GM12891 (cell line): Measurements from ENCODE around the gene TRIM33.
"Not testable (repeated sequence)": the region's sequence is repeated elsewhere in the genome, so short reads cannot be mapped to it uniquely, and the experiment has no call there.

ENCODE experiments used
- DNase-seq: peaks from one replicate; pipeline ENCODE4 v3.0.0; 2011; ENCODE audit warnings: low spot score; ENCODE audit not compliant: insufficient read length
- FAIRE-seq: peaks from 2 replicates; lab custom pipeline; 2011; peaks lifted over from hg19 to GRCh38; lab: Jason Lieb, UNC
- PAX5 ChIP-seq: IDR thresholded peaks from 2 replicates; pipeline ENCODE4 v1.6.1; 2011; ENCODE audit warnings: low read length, moderate library complexity, mild to moderate bottlenecking; ENCODE audit not compliant: insufficient read depth, severe bottlenecking
- POLR2A ChIP-seq: IDR thresholded peaks from 2 replicates; pipeline ENCODE4 v1.6.1; 2011; ENCODE audit warnings: low read depth, low read length, control low read depth
- POLR2AphosphoS5 ChIP-seq: IDR thresholded peaks from 2 replicates; pipeline ENCODE4 v1.6.1; 2011; ENCODE audit warnings: low read depth, low read length, control low read depth
- POU2F2 ChIP-seq: IDR thresholded peaks from 2 replicates; pipeline ENCODE4 v1.6.1; 2011; ENCODE audit warnings: low read depth, mild to moderate bottlenecking, control low read depth, low read length, moderate library complexity
- SPI1 ChIP-seq: IDR thresholded peaks from 2 replicates; pipeline ENCODE4 v1.6.1; 2011; ENCODE audit warnings: low read depth, low read length, control low read depth
- TAF1 ChIP-seq: IDR thresholded peaks from 2 replicates; pipeline ENCODE4 v1.6.1; 2011; ENCODE audit warnings: low read depth, low read length, control low read depth

TRIM33 gene

DNA sequence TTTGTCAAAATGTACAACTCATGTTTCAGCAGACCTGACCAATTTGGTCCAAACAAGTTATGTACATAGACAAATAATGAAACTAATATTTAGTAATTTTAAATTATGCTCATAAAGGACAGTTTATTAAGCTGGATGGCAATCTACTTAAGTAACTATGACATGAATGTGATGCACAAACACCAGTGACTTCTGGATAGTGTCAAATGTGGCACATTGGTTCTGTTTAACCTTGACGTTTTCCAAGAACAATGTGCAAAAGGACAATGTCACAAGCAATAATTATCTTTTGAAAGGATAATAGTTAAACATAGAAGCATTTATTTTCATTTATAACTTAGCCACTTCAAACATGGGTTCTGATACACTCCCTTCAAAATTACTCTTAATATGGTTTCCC is 80.0 kb downstream of the TRIM33 start:
- no peak for TF ChIP-seq POU2F2
- TF ChIP-seq SPI1, result no peak
- no peak for TF ChIP-seq TAF1
- TF ChIP-seq PAX5, result no peak
- no peak for TF ChIP-seq POLR2AphosphoS5
- no peak for TF ChIP-seq POLR2A
- no peak for DNase-seq
- FAIRE-seq, result no peak

DNA sequence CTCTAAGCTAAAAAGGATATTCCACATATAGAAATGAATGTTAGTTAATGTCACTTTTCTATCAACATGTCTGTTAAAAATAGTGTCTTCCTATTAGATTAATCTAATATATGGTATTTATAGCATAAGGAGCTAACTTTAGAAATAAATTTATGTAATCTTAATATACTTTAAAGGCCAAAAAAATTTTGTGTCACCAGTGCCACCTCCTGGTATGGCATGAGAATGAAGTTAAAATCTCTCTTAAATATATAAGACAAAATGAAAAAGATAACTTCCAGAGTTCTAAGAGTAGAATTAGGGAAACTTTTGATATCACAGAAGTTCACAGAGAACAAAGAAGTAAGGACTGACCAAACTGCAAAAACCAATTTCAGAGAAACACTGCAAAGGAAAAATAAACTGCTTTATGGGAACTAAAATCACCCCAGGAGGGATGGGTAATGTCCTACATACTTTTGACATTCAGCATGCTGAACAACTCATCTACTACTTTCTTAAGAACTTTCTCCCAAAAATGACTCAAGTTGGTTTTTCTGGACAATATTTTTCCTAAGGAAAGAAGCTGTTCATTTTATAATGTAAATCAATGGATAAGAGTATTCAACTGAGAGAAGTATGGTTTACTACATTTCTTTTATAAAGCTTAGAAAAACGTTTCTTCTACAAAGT is 82.8 kb downstream of the TRIM33 start:
- FAIRE-seq, result no peak
- no peak for TF ChIP-seq POLR2A
- no peak for TF ChIP-seq PAX5
- no peak for TF ChIP-seq POLR2AphosphoS5
- no peak for TF ChIP-seq SPI1
- TF ChIP-seq POU2F2, result no peak
- no peak for TF ChIP-seq TAF1
- DNase-seq, result no peak

DNA sequence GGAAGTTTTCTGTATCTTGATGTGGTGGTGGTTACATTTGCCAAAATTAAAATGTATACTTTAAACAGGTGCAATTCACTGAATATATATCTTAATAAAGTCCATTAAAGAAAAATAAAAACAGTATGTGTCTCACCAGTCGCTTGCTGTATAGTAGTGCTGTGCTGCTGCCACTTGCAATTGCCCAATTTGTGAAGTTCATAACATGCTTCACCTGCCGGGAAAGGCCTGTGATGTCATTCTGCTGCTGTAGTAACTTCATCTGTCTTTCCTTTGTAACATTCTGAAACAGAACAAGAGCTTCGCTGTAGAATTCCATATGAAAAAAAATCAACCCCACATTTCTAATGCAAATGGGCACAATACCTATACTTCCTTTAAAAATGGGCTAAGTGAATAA is 83.4 kb downstream of the TRIM33 start:
- FAIRE-seq, result no peak
- TF ChIP-seq PAX5 (no peak), POLR2A (no peak)
- DNase-seq, result no peak

DNA sequence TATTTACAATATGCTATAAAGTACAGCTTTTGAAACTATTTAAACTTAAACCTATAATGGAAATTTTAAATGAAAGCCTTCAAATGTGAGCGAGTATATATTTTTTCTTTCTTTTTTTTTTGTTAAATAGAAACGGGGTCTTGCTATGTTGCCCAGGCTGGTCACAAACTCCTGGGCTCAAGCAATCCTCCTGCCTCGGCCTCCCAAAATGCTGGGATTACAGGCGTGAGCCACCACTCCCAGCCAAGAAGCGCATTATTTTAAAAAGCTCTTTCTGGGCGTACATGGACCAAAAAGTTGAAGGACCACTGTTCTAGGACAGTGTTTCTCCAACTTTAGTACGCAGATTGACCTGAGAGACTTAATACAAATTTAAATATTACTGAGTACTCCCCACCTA is 87.5 kb downstream of the TRIM33 start:
- no peak for FAIRE-seq
- DNase-seq, result no peak
- TF ChIP-seq PAX5 (no peak), POLR2A (no peak), POLR2AphosphoS5 (no peak), POU2F2 (no peak), SPI1 (no peak), TAF1 (no peak)

DNA sequence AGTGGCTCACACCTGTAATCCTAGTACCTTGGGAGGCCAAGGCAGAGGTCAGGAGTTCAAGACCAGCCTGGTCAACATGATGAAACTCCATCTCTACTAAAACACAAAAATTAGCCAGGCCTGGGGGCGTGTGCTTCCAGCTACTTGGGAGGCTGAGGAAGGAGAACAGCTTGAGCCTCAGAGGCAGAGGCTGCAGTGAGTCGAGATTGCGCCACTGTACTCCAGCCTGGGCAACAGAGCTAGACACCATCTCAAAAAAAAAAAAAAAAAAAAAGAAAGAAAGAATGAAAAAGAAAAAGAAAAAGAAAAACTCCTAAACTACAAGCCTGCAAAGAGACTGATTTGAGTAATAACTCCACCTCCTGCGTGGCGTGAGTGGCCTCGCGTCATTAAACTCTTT is 92.1 kb downstream of the TRIM33 start:
- not testable (repeated sequence) for FAIRE-seq, DNase-seq

DNA sequence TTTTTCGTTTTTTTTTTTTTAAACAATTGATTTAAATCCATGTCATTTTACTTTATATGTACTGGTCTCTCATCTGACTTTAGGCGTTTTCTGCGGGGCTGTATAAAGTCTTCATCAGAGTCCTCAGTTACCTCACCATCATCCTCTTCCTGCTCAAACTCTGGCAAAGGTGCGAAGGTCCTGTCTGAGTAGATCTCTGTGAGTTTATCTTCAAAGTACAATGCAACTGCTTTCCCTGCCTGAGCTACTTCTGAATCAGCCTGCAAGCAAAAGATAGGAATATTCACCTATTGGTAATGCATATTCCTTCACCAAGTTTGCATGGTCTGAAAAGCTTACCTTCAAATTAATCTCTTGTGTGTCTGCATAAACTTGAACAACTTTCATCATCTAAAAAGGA is 113.4 kb downstream of the TRIM33 start:
- TF ChIP-seq PAX5, result no peak
- no peak for TF ChIP-seq POLR2AphosphoS5
- TF ChIP-seq POU2F2, result no peak
- TF ChIP-seq TAF1, result no peak
- TF ChIP-seq POLR2A, result no peak
- TF ChIP-seq SPI1, result no peak
- FAIRE-seq (no peak), DNase-seq (no peak)

DNA sequence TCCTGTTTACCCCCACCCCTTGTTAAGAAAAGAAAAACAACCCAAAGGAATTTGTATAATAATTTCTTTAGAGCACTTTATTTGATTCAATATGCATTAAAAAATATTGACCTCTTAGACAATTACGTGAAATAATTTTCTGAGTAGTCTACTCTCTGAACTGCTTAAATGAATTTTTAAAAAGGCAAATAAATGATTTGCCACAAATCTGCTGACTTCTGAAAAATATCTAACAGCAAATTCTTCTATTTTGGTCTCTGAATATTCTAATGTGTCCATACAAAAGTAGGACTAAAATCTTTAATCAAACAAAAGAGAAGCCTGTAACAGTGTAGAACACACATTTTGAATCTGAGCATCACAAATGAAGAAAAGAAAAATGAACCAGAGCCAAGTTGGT is 115.1 kb downstream of the TRIM33 start:
- DNase-seq (no peak), FAIRE-seq (no peak)
- no peak for TF ChIP-seq PAX5
- TF ChIP-seq SPI1, result no peak
- TF ChIP-seq TAF1, result no peak
- TF ChIP-seq POLR2A, result no peak
- no peak for TF ChIP-seq POLR2AphosphoS5
- no peak for TF ChIP-seq POU2F2

DNA sequence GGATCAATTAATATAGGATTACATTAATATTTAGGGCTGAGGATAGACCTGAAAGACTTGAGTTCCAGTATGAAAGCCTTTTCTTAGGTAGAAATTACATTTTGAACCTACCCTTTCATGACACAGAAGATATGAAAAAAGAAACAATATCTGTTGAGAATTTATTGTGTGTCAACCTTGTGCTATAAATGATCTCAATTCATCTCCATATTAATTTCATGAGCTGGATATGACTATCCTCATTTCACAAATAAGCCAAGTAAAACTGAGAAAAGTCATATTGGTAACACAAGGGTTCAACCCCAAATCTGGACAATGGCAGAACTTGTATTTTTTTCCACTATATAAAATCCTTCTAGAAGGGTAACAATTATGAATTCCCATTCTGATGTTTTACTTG is 120.0 kb downstream of the TRIM33 start:
- FAIRE-seq (no peak), DNase-seq (no peak)

DNA sequence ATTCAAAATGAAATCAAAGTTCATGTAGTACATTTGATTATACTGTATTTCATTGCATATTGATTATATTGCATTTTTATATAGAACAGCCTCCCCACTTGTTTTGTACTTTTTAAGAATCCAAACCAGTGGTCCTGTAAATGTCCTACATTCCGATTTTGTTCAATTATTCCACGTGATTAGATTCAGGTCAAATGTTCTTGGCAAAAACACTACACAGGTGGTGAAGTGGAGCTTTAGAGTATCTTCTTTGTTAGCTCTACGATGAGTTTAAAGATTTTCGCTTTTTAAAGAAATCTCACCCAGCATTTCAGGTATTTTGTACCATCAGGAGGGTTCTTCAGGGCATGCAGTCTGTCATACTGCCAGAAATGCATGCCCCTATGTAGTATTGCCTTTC is 120.6 kb downstream of the TRIM33 start:
- no peak for TF ChIP-seq TAF1
- no peak for TF ChIP-seq POU2F2
- no peak for TF ChIP-seq POLR2A
- no peak for TF ChIP-seq PAX5
- TF ChIP-seq POLR2AphosphoS5, result no peak
- TF ChIP-seq SPI1, result no peak
- DNase-seq (no peak), FAIRE-seq (no peak)

More for the DNA sequence above, 120.0 kb downstream of the TRIM33 start:
- TF ChIP-seq TAF1 (no peak), POU2F2 (no peak), POLR2AphosphoS5 (no peak), POLR2A (no peak), SPI1 (no peak), PAX5 (no peak)

DNA sequence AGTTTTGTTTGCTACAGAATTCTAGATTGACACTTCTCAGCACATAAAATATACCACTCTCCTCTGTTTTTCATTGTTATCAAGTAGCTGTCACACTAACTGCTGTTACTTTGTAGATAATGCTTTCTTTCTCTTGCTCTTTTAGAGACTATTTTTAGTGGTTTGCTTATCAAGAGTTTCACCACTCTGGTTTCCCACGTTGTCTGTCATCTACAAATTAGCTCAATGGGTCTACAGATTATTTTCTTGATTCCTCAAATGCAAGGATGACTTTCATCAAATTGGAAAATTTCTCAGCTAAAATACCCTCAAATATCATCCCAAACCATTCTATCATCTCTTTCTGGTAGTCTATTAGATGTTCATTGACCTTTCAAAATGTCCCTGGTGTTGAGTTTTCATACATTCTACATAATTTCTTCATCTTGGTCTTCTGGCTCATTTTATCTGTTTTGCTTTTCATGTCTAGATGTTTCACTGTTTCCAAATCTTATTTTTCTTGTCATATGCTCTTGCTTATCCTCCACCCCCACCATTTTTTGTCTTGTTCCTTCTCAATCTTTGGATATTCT is 122.5 kb downstream of the TRIM33 start:
- DNase-seq (no peak), FAIRE-seq (no peak)
- TF ChIP-seq SPI1, result no peak
- no peak for TF ChIP-seq POLR2A
- TF ChIP-seq POLR2AphosphoS5, result no peak
- TF ChIP-seq TAF1, result no peak
- TF ChIP-seq PAX5, result no peak
- no peak for TF ChIP-seq POU2F2

DNA sequence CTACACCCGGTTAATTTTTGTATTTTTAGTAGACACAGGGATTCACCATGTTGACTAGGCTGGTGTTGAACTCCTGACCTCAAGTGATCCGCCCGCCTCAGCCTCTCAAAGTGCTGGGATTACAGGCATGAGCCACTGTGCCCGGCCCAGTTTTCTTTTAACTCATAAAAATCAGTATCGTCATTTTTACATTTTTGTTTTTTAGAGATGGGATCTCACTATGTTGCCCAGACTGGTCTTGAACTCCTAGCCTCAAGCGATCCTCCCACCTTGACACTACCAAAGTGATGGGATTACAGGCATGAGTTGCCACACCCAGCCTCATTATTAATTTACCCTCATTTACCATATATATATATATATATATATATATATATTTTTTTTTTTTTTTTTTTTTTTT is 123.4 kb downstream of the TRIM33 start:
- not testable (repeated sequence) for FAIRE-seq, DNase-seq
